K562 (cell line): ENCODE data around the gene FAM83E. TPM values are rescaled to one million over a fixed set of nuclear protein-coding genes. Genes with fewer than 3 reads are reported as not detected.

Experiments
- REST ChIP-seq, 2 experiments: fragments of 450-650 bp; formaldehyde crosslinking in 1 of 2; IDR thresholded peaks; 2 replicates each; pipeline versions ENCODE4 v1.4.0 to v1.6.1; 2014 to 2020; ENCODE audit warnings: mild to moderate bottlenecking in 2 of 2, borderline replicate concordance in 1 of 2, low read depth in 1 of 2
- polyA plus RNA-seq, 8 experiments: library from polyadenylated mRNA; depleted of rRNA in 4 of 8; stranded (reverse) in 5 of 8; unstranded in 3 of 8; fragments of >200 nt; fragmentation: Nextera tagmentation in 2 of 8; fragmentation: Illumina TruSeq in 1 of 8; extraction: Ambion mirVana in 2 of 8; extraction: Trizol in 1 of 8; gene quantifications; 2 replicates each; pipeline versions ENCODE4 v1.2.1 to v1.2.3, GENCODE V29; 2011 to 2014; ENCODE audit warnings: inconsistent platforms in 1 of 8, missing spikeins in 1 of 8
- total RNA-seq, 7 experiments: library from RNA; depleted of rRNA in 6 of 7; stranded (reverse); fragments of >200 nt in 6 of 7; fragmentation: Illumina TruSeq in 2 of 7; extraction: Trizol in 2 of 7; gene quantifications; 2 replicates each; pipeline versions ENCODE4 v1.2.1 to v1.2.3, GENCODE V29; 2011 to 2021; ENCODE audit warnings: low replicate concordance in 1 of 7

The FAM83E gene
- total and polyA plus RNA-seq, 9 of the 15 experiments (the other 6 are each of a cell fraction or from before 2014, with no cell fraction given) = 0.15 to 0.87 (median 0.29) TPM; not detected in 4

- TF ChIP-seq REST (IDR thresholded peaks at IDR 0.05; ENCODE audit: borderline replicate concordance) (peak; percentile 22; the same call in 1 of the 2 replicates), REST (CRISPR knock-in tag; IDR thresholded peaks at IDR 0.05; ENCODE audit: low read depth) (no peak)
Observed at GRCh38 chr19:48591021-48591420, 23.9 kb downstream of the FAM83E start (continued).
